A549 (cell line): ENCODE measurements around the gene CDH19. TPM values are rescaled to one million over a fixed set of nuclear protein-coding genes. Genes with fewer than 3 reads are reported as not detected.
A peak's percentile ranks its signal among the peaks of the same experiment; 100 is the strongest.

Source experiments
- ATAC-seq, 2 experiments: fragments of 200-7000 bp in 1 of 2; fragments of >200 bp in 1 of 2; cut with Nextera tagmentation in 1 of 2; cut with Tn5 transposase in 1 of 2; 3 replicates each; pipeline versions ENCODE4 v1.8.0 to v1.9.1; 2018 to 2020; ENCODE audit warnings: mild to moderate bottlenecking in 1 of 2, moderate library complexity in 1 of 2
- CTCF ChIA-PET: fragments of 300-600 bp; sonication (Branson Sonifier 250); formaldehyde crosslinking; extraction: SDS; loops from one replicate; lab custom pipeline; 2021; ENCODE audit warnings: antibody characterized with exemption, inconsistent platforms; lab: Yijun Ruan, JAX
- POLR2A ChIA-PET: fragments of 350-600 bp; formaldehyde crosslinking; extraction: SDS; loops from one replicate; lab custom pipeline; 2021; ENCODE audit warnings: antibody characterized with exemption, inconsistent platforms; lab: Yijun Ruan, JAX
- DNase-seq, 2 experiments: peaks; one replicate each; pipeline versions ENCODE4 v3.0.0 to v3.0.0-alpha.2; 2011 to 2016; ENCODE audit warnings: low read depth in 1 of 2, low spot score in 1 of 2
- FAIRE-seq: peaks from 2 replicates; lab custom pipeline; 2011; peaks lifted over from hg19 to GRCh38; lab: Jason Lieb, UNC
- H3K27ac ChIP-seq, 2 experiments: fragments of >200 bp; sonication (Bioruptor Twin); formaldehyde crosslinking; 3 replicates each; pipeline ENCODE4 v1.5.1; 2016 to 2017
- H3K4me1 ChIP-seq: fragments of >200 bp; sonication (Bioruptor Twin); formaldehyde crosslinking; 3 replicates; pipeline ENCODE4 v1.6.1; 2016
- H3K4me2 ChIP-seq: fragments of >200 bp; sonication (Bioruptor Twin); formaldehyde crosslinking; 3 replicates; pipeline ENCODE4 v1.6.1; 2016
- H3K4me3 ChIP-seq: fragments of >200 bp; sonication (Bioruptor Twin); formaldehyde crosslinking; 3 replicates; pipeline ENCODE4 v1.5.1; 2016
- H3K9me3 ChIP-seq: fragments of >200 bp; sonication (Bioruptor Twin); formaldehyde crosslinking; 3 replicates; pipeline ENCODE4 v1.6.1; 2016
- CBX2 ChIP-seq: fragments of 200-600 bp; sonication (generic); IDR thresholded peaks from 2 replicates; pipeline ENCODE4 v1.6.1; 2016; ENCODE audit warnings: low read depth, mild to moderate bottlenecking, borderline replicate concordance
- CEBPB ChIP-seq, 2 experiments: fragments of >200 bp in 1 of 2; sonication (Bioruptor Twin) in 1 of 2; formaldehyde crosslinking in 1 of 2; IDR thresholded peaks; 2 replicates each; pipeline ENCODE4 v1.6.1; 2012 to 2016
- EHF ChIP-seq: fragments of 250-450 bp; sonication (Bioruptor Pico); IDR thresholded peaks from 2 replicates; pipeline ENCODE4 v1.5.0; 2020; ENCODE audit warnings: mild to moderate bottlenecking
- EP300 ChIP-seq, 2 experiments: fragments of >200 bp; sonication (Bioruptor Twin); formaldehyde crosslinking; IDR thresholded peaks; 2 replicates in 1 of 2; 3 replicates in 1 of 2; pipeline ENCODE4 v1.6.1; 2016 to 2017
- FOSB ChIP-seq: fragments of 250-450 bp; sonication (Bioruptor Pico); IDR thresholded peaks from 2 replicates; pipeline ENCODE4 v1.5.0; 2020; ENCODE audit warnings: mild to moderate bottlenecking, moderate library complexity
- FOSL2 ChIP-seq, 2 experiments: fragments of 450-650 bp in 1 of 2; fragments of >200 bp in 1 of 2; sonication (Bioruptor Twin) in 1 of 2; formaldehyde crosslinking; IDR thresholded peaks; 2 replicates each; pipeline versions ENCODE4 v1.5.0 to v1.6.1; 2016 to 2020; ENCODE audit warnings: mild to moderate bottlenecking in 1 of 2, moderate library complexity in 1 of 2
- FOXS1 ChIP-seq: fragments of 250-450 bp; sonication (Bioruptor Pico); IDR thresholded peaks from 2 replicates; pipeline ENCODE4 v1.5.0; 2020; ENCODE audit warnings: mild to moderate bottlenecking, moderate library complexity
- GATA3 ChIP-seq: IDR thresholded peaks from 2 replicates; pipeline ENCODE4 v1.6.1; 2012; ENCODE audit warnings: borderline replicate concordance
- HOXA7 ChIP-seq: fragments of 250-450 bp; sonication (Bioruptor Pico); IDR thresholded peaks from 2 replicates; pipeline ENCODE4 v1.5.0; 2020; ENCODE audit warnings: mild to moderate bottlenecking, moderate library complexity
- HOXB5 ChIP-seq: fragments of 250-450 bp; sonication (Bioruptor Pico); IDR thresholded peaks from 2 replicates; pipeline ENCODE4 v1.5.0; 2020; ENCODE audit warnings: mild to moderate bottlenecking, moderate library complexity
- JUN ChIP-seq, 2 experiments: fragments of >200 bp; sonication (Bioruptor Twin); formaldehyde crosslinking; IDR thresholded peaks; 2 replicates in 1 of 2; 3 replicates in 1 of 2; pipeline ENCODE4 v1.6.1; 2016 to 2017
- JUNB ChIP-seq: fragments of >200 bp; sonication (Bioruptor Twin); formaldehyde crosslinking; IDR thresholded peaks from 2 replicates; pipeline ENCODE4 v1.6.1; 2016
- MAFK ChIP-seq: fragments of 450-650 bp; IDR thresholded peaks from 2 replicates; pipeline ENCODE4 v1.6.1; 2014; ENCODE audit not compliant: partially characterized antibody
- MYC ChIP-seq: IDR thresholded peaks from 2 replicates; pipeline ENCODE4 v1.6.1; 2012; ENCODE audit warnings: mild to moderate bottlenecking, inconsistent platforms, low read length, improper control_type of control experiment, borderline replicate concordance
- NR3C1 ChIP-seq: fragments of >200 bp; sonication (Bioruptor Twin); formaldehyde crosslinking; IDR thresholded peaks from 3 replicates; pipeline ENCODE4 v1.6.1; 2017
- RARB ChIP-seq: fragments of 250-450 bp; sonication (Bioruptor Pico); IDR thresholded peaks from 2 replicates; pipeline ENCODE4 v1.8.0; 2021; ENCODE audit warnings: mild to moderate bottlenecking, moderate library complexity
- RNF2 ChIP-seq: fragments of 200-600 bp; sonication (generic); IDR thresholded peaks from 2 replicates; pipeline ENCODE4 v1.6.1; 2016; ENCODE audit warnings: low read depth, mild to moderate bottlenecking, antibody characterized with exemption, moderate library complexity, borderline replicate concordance
- SREBF2 ChIP-seq: fragments of 450-650 bp; IDR thresholded peaks from 2 replicates; pipeline ENCODE4 v1.6.1; 2014; ENCODE audit warnings: mild to moderate bottlenecking, moderate library complexity
- TP53 ChIP-seq: fragments of 250-450 bp; sonication (Bioruptor Pico); IDR thresholded peaks from 2 replicates; pipeline ENCODE4 v1.5.0; 2021; ENCODE audit warnings: mild to moderate bottlenecking, moderate library complexity
- WGBS: methylation state at CpG from one replicate; pipeline ENCODE4 v1.1.6; 2017; ENCODE audit errors: missing lambda C conversion rate; 5-methylcytosine and 5-hydroxymethylcytosine counted together
- polyA plus RNA-seq, 4 experiments: library from polyadenylated mRNA; depleted of rRNA in 3 of 4; stranded (reverse); fragments of >200 nt; fragmentation: RNase III in 1 of 4; extraction: RNeasy Plus Mini Kit Qiagen cat#74134 plus additional on column Dnase treatment in 1 of 4; gene quantifications; 2 replicates in 3 of 4; 3 replicates in 1 of 4; pipeline ENCODE4 v1.2.3, GENCODE V29; 2011 to 2017
- TF ChIP-seq, protein P1 (sequence below): fragments of >200 bp; sonication (Bioruptor Twin); formaldehyde crosslinking; IDR thresholded peaks from 3 replicates; pipeline ENCODE4 v1.5.1; 2016
- TF ChIP-seq, protein P2 (sequence below): fragments of >200 bp; sonication (Bioruptor Twin); formaldehyde crosslinking; IDR thresholded peaks from 3 replicates; pipeline ENCODE4 v1.6.1; 2016
- TF ChIP-seq, protein P3 (sequence below): fragments of 450-650 bp; IDR thresholded peaks from 2 replicates; pipeline ENCODE4 v1.6.1; 2014; ENCODE audit warnings: antibody characterized with exemption
- TF ChIP-seq, protein P4 (sequence below): fragments of >200 bp; sonication (Bioruptor Twin); formaldehyde crosslinking; IDR thresholded peaks from 2 replicates; pipeline ENCODE4 v1.6.1; 2016

The CDH19 gene
- polyA plus RNA-seq, 2 of the 4 experiments (the other 2 are of a cell fraction): 1.4 to 1.5 TPM

DNA sequence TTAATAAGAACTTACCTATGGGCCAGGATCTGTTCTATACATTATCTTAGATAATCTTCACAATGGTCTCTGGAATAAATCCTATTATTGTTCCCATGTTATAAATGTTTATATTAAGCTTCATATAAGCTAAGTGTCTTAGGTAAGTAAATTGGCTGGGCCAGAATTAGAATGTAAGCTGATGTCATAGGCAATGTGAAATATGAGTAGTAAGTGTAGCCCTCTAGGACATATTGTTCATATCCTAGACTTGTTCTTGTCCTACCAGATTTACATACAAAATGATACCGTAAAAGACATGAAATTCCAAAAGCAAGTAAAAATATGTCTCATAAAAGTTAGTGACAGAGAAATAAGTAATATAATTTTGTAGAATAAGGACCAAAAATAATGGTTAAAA is 89.9 kb downstream of the CDH19 start:
- DNase-seq (no peak), ATAC-seq (no peak), FAIRE-seq (no peak)
- Histone ChIP-seq H3K4me2 (no peak overlapping the region), H3K9me3 (no peaks in the 10 kb centered on the region), H3K4me1 (peaks cover 23% of the 10 kb centered on the region; the same call in 2 of the 3 replicates), H3K4me3 (no peak overlapping the region), H3K27ac (no peak overlapping the region)
- 85% methylated on average over 1 of the region's 1 CpG for WGBS
- TF ChIP-seq, protein P1, sequence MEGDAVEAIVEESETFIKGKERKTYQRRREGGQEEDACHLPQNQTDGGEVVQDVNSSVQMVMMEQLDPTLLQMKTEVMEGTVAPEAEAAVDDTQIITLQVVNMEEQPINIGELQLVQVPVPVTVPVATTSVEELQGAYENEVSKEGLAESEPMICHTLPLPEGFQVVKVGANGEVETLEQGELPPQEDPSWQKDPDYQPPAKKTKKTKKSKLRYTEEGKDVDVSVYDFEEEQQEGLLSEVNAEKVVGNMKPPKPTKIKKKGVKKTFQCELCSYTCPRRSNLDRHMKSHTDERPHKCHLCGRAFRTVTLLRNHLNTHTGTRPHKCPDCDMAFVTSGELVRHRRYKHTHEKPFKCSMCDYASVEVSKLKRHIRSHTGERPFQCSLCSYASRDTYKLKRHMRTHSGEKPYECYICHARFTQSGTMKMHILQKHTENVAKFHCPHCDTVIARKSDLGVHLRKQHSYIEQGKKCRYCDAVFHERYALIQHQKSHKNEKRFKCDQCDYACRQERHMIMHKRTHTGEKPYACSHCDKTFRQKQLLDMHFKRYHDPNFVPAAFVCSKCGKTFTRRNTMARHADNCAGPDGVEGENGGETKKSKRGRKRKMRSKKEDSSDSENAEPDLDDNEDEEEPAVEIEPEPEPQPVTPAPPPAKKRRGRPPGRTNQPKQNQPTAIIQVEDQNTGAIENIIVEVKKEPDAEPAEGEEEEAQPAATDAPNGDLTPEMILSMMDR: no peak
- no peak for TF ChIP-seq MAFK
- ChIA-PET POLR2A (no interaction called here), CTCF (no interaction called here)

DNA sequence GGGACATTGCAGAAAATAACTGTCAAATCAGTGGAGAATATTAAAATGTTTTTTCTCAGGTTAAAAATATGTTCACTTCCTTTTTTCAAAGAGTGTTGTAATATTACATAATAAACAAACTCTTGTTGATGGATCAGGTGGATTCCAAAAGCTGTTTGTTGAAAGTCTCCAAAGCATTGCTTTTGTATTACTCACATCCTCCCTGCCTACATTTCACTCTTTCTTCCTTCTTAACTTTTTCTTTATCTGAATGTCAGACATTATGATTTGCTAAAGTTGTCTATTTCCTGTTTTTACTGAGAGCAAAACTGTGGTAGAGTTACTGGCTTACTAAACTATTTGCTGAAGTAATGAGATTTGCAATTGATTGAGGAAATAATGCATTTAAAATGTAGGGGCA is 92.1 kb downstream of the CDH19 start:
- ATAC-seq (peak in 1 of 2 experiments; percentile 61; a peak in 4 of 6 replicates), DNase-seq (peak in 1 of 2 experiments; percentile 72), FAIRE-seq (no peak)
- Histone ChIP-seq H3K9me3 (no peaks in the 10 kb centered on the region), H3K4me1 (peaks cover 33% of the 10 kb centered on the region; the same call in 2 of the 3 replicates), H3K27ac (peak overlapping the region in 1 of 2 experiments; percentile 64; a peak in 4 of 6 replicates), H3K4me3 (no peak overlapping the region), H3K4me2 (peak overlapping the region; percentile 53)
- CTCF ChIA-PET: interaction anchor here (1.0 kb wide), 1 partner anchor 362 kb away, joined by 3 read pairs; no protein-coding TSS in a partner anchor
- POLR2A ChIA-PET: no interaction called here
- peak; percentile 53; the same call in 1 of the 2 replicates for TF ChIP-seq JUNB
- peak; percentile 49 to 76; a peak in 3 of 4 replicates for TF ChIP-seq CEBPB (IDR thresholded peaks at IDR 0.05)
- TF ChIP-seq, protein P2, sequence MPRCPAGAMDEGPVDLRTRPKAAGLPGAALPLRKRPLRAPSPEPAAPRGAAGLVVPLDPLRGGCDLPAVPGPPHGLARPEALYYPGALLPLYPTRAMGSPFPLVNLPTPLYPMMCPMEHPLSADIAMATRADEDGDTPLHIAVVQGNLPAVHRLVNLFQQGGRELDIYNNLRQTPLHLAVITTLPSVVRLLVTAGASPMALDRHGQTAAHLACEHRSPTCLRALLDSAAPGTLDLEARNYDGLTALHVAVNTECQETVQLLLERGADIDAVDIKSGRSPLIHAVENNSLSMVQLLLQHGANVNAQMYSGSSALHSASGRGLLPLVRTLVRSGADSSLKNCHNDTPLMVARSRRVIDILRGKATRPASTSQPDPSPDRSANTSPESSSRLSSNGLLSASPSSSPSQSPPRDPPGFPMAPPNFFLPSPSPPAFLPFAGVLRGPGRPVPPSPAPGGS: no peak; the same call in 2 of the 3 replicates
- TF ChIP-seq RARB (CRISPR knock-in tag): no peak
- TF ChIP-seq GATA3: peak; percentile 52; the same call in 1 of the 2 replicates
- no peak for TF ChIP-seq NR3C1
- peak in 1 of 2 experiments; percentile 37; a peak in 1 of 5 replicates for TF ChIP-seq JUN (IDR thresholded peaks at IDR 0.05)
- no peak for TF ChIP-seq TP53 (CRISPR knock-in tag)
- TF ChIP-seq, protein P3, sequence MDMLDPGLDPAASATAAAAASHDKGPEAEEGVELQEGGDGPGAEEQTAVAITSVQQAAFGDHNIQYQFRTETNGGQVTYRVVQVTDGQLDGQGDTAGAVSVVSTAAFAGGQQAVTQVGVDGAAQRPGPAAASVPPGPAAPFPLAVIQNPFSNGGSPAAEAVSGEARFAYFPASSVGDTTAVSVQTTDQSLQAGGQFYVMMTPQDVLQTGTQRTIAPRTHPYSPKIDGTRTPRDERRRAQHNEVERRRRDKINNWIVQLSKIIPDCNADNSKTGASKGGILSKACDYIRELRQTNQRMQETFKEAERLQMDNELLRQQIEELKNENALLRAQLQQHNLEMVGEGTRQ: no peak
- TF ChIP-seq, protein P4, sequence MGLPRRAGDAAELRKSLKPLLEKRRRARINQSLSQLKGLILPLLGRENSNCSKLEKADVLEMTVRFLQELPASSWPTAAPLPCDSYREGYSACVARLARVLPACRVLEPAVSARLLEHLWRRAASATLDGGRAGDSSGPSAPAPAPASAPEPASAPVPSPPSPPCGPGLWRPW: no peak
- no peak for TF ChIP-seq FOXS1 (CRISPR knock-in tag)
- TF ChIP-seq EP300 (IDR thresholded peaks at IDR 0.05): peak; percentile 35 to 41; a peak in 2 of 5 replicates
- peak; percentile 20 for TF ChIP-seq MAFK
- TF ChIP-seq RNF2: no peak
- no peak for TF ChIP-seq FOSL2 (IDR thresholded peaks at IDR 0.05)
- peak; percentile 75 for TF ChIP-seq FOSL2 (CRISPR knock-in tag; IDR thresholded peaks at IDR 0.05)
- no peak for TF ChIP-seq FOSB (CRISPR knock-in tag)

DNA sequence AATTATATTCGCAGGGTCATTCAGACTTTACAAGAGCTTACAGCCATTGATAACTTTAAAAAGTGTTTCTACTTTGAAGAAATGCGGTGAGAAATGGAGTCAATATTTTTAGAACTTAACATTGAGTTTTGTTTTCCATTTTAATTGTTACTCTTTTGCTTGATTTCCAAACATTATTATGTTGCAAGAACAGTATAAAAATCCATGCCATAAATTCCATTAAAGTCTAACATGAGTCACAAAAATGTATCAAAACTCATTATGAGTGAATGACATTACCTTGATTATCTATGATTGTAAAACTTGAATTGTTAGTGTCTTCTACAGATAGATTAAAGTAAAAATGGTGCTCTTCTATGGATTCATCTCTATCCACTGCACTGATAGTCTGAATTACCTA is 92.6 kb downstream of the CDH19 start:
- ChIA-PET CTCF (interaction anchor here (0.6 to 1.0 kb wide), 3 partner anchors 15 to 559 kb away, joined by 3 read pairs; no protein-coding TSS in a partner anchor), POLR2A (no interaction called here)
- peaks cover 33% of the 10 kb centered on the region; the same call in 2 of the 3 replicates for H3K4me1 ChIP-seq
- TF ChIP-seq CBX2 (no peak), EHF (CRISPR knock-in tag) (no peak), HOXA7 (no peak), HOXB5 (CRISPR knock-in tag) (no peak), SREBF2 (no peak), MYC (no peak), EP300 (IDR thresholded peaks at IDR 0.05) (no peak)
- peak overlapping the region; percentile 58 to 61; a peak in 4 of 6 replicates for H3K27ac ChIP-seq
- H3K4me2 ChIP-seq: peak overlapping the region; percentile 53
- DNase-seq: no peak
- ATAC-seq: no peak
- WGBS: 23% methylated on average over 2 of the region's 2 CpGs
- FAIRE-seq: no peak
- no peaks in the 10 kb centered on the region for H3K9me3 ChIP-seq
- H3K4me3 ChIP-seq: no peak overlapping the region
